K562 (cell line): Measurements from ENCODE around the gene SDC3. TPM values are rescaled to one million over a fixed set of nuclear protein-coding genes. Genes with fewer than 3 reads are reported as not detected.

Experiments
- ATAC-seq: fragments of 200-7000 bp; cut with Tn5 transposase; 3 replicates; pipeline ENCODE4 v1.9.1; 2020; ENCODE audit warnings: moderate library complexity
- BruUV-seq: library from RNA; stranded (reverse); fragments of 400-500 nt; replicated peaks from 2 replicates; lab custom pipeline; 2021; lab: Mats Ljungman, UMichigan
- CTCF ChIA-PET: fragments of 300-600 bp; formaldehyde crosslinking; extraction: SDS; loops from one replicate; lab custom pipeline; 2021; ENCODE audit warnings: low intra/inter-chr PET ratio; lab: Yijun Ruan, JAX
- POLR2A ChIA-PET: fragments of 300-600, 350-650 bp; sonication (Branson Sonifier 250); formaldehyde crosslinking; extraction: SDS; loops from one replicate; lab custom pipeline; 2021; ENCODE audit warnings: antibody characterized with exemption, inconsistent platforms; lab: Yijun Ruan, JAX
- DNase-seq, 4 experiments: peaks; one replicate each; pipeline versions ENCODE4 v3.0.0 to v3.0.0-alpha.2; 2011 to 2018; ENCODE audit warnings: low spot score in 3 of 4, mixed read lengths in 3 of 4; ENCODE audit errors: extremely low read depth in 1 of 4
- FAIRE-seq: peaks from 2 replicates; lab custom pipeline; 2011; peaks lifted over from hg19 to GRCh38; lab: Jason Lieb, UNC
- H2AFZ ChIP-seq: 2 replicates; pipeline ENCODE4 v1.6.0; 2011; ENCODE audit warnings: low read depth, low read length, control low read depth, inconsistent platforms
- H3K27ac ChIP-seq: fragments of 200-600 bp; 3 replicates; pipeline ENCODE4 v1.8.0; 2011; ENCODE audit warnings: low read depth, mild to moderate bottlenecking, control low read depth, inconsistent platforms, low read length, moderate library complexity, mixed read lengths; ENCODE audit errors: extremely low read depth
- H3K27me3 ChIP-seq, 2 experiments: fragments of 300-600 bp in 1 of 2; 2 replicates in 1 of 2; 3 replicates in 1 of 2; pipeline versions ENCODE4 v1.6.0 to v1.8.0; 2011; ENCODE audit warnings: inconsistent platforms in 2 of 2, low read length in 2 of 2, mild to moderate bottlenecking in 1 of 2, mixed read lengths in 1 of 2, moderate library complexity in 1 of 2; ENCODE audit not compliant: control insufficient read depth in 2 of 2, insufficient read depth in 2 of 2
- H3K36me3 ChIP-seq: fragments of 300-600 bp; 3 replicates; pipeline ENCODE4 v1.8.0; 2011; ENCODE audit warnings: mild to moderate bottlenecking, low read length, inconsistent platforms; ENCODE audit not compliant: control insufficient read depth, insufficient read depth
- H3K4me1 ChIP-seq, 2 experiments: fragments of 200-600 bp in 1 of 2; replicated peaks in 1 of 2; 2 replicates in 1 of 2; 3 replicates in 1 of 2; pipeline versions ENCODE4 v1.5.1 to v1.8.0; 2011; ENCODE audit warnings: inconsistent platforms in 2 of 2, low read length in 2 of 2, mild to moderate bottlenecking in 1 of 2, mixed read lengths in 1 of 2, moderate library complexity in 1 of 2; ENCODE audit not compliant: control insufficient read depth in 2 of 2, insufficient read depth in 2 of 2
- H3K4me2 ChIP-seq: 2 replicates; pipeline ENCODE4 v1.6.1; 2011; ENCODE audit warnings: low read length, control low read depth, inconsistent platforms, mixed read lengths; ENCODE audit not compliant: insufficient read depth
- H3K4me3 ChIP-seq: fragments of 200-600 bp; sonication (generic), shearing (Covaris generic); 2 replicates; pipeline ENCODE4 v1.5.1; 2016; ENCODE audit warnings: control low read depth, inconsistent platforms
- H3K79me2 ChIP-seq: fragments of 200-600 bp; 3 replicates; pipeline ENCODE4 v1.8.0; 2011; ENCODE audit warnings: low read length, inconsistent platforms; ENCODE audit not compliant: control insufficient read depth, insufficient read depth
- H3K9ac ChIP-seq, 2 experiments: 2 replicates each; pipeline versions ENCODE4 v1.6.0 to v1.6.1; 2011; ENCODE audit warnings: low read depth in 2 of 2, low read length in 2 of 2, control low read depth in 1 of 2, inconsistent platforms in 1 of 2, mild to moderate bottlenecking in 1 of 2, mixed read lengths in 1 of 2; ENCODE audit not compliant: insufficient read depth in 1 of 2
- H3K9me1 ChIP-seq: one replicate; pipeline ENCODE4 v1.6.0; 2011; ENCODE audit warnings: inconsistent platforms, mild to moderate bottlenecking, low read length, moderate library complexity; ENCODE audit not compliant: control insufficient read depth, insufficient read depth
- H3K9me3 ChIP-seq: replicated peaks from 2 replicates; pipeline ENCODE4 v1.5.1; 2011; ENCODE audit warnings: low read depth, low read length, inconsistent platforms; ENCODE audit not compliant: control insufficient read depth, insufficient read depth
- H4K20me1 ChIP-seq: replicated peaks from 2 replicates; pipeline ENCODE4 v1.6.1; 2011; ENCODE audit warnings: low read length, inconsistent platforms, mixed read lengths; ENCODE audit not compliant: control insufficient read depth, insufficient read depth
- ARID1B ChIP-seq: fragments of 450-650 bp; IDR thresholded peaks from 2 replicates; pipeline ENCODE4 v1.6.1; 2016; ENCODE audit warnings: antibody characterized with exemption, mild to moderate bottlenecking, inconsistent platforms
- CREB1 ChIP-seq, 2 experiments: sonication (generic) in 1 of 2; formaldehyde crosslinking in 1 of 2; IDR thresholded peaks; 2 replicates each; pipeline versions ENCODE4 v1.6.1 to v1.8.0; 2012 to 2022; ENCODE audit warnings: inconsistent platforms in 1 of 2, mild to moderate bottlenecking in 1 of 2, missing genetic modification reagents in 1 of 2, moderate library complexity in 1 of 2
- KAT8 ChIP-seq: fragments of 450-650 bp; IDR thresholded peaks from 2 replicates; pipeline ENCODE4 v1.6.1; 2016; ENCODE audit warnings: low read depth, mild to moderate bottlenecking
- LCOR ChIP-seq: sonication (generic); formaldehyde crosslinking; IDR thresholded peaks from 2 replicates; pipeline ENCODE4 v1.8.0; 2022; ENCODE audit warnings: mild to moderate bottlenecking, missing genetic modification reagents
- RFX7 ChIP-seq: fragments of 250-450 bp; sonication (Bioruptor Pico); IDR thresholded peaks from 2 replicates; pipeline ENCODE4 v1.5.1; 2021; ENCODE audit warnings: mild to moderate bottlenecking
- THRAP3 ChIP-seq: fragments of 450-650 bp; IDR thresholded peaks from 2 replicates; pipeline ENCODE4 v1.6.1; 2016; ENCODE audit warnings: mild to moderate bottlenecking, inconsistent platforms, borderline replicate concordance
- ZNF507 ChIP-seq: conservative IDR thresholded peaks from 2 replicates; pipeline ENCODE4 v1.6.1; 2017; ENCODE audit warnings: missing genetic modification characterization, missing compliant biosample characterization
- WGBS: fragments of 100-300 bp; shearing (Covaris generic); methylation state at CpG from one replicate; pipeline ENCODE4 v1.1.6; 2016; ENCODE audit warnings: low coverage, mixed read lengths; ENCODE audit not compliant: insufficient coverage; ENCODE audit errors: missing lambda C conversion rate; 5-methylcytosine and 5-hydroxymethylcytosine counted together
- in situ Hi-C: fragments of 300-500 bp; cut with MboI; formaldehyde crosslinking; loops from 4 replicates; pipeline ENCODE4 v1.15.0; 2018; ENCODE audit warnings: inconsistent platforms, mixed read lengths
- intact Hi-C: fragments of 100-400 bp; cut with micrococcal nuclease; formaldehyde crosslinking; loops from 2 replicates; pipeline ENCODE4 v1.14.2; 2022
- polyA plus RNA-seq, 8 experiments: library from polyadenylated mRNA; depleted of rRNA in 4 of 8; stranded (reverse) in 5 of 8; unstranded in 3 of 8; fragments of >200 nt; fragmentation: Nextera tagmentation in 2 of 8; fragmentation: Illumina TruSeq in 1 of 8; extraction: Ambion mirVana in 2 of 8; extraction: Trizol in 1 of 8; gene quantifications; 2 replicates each; pipeline versions ENCODE4 v1.2.1 to v1.2.3, GENCODE V29; 2011 to 2014; ENCODE audit warnings: inconsistent platforms in 1 of 8, missing spikeins in 1 of 8
- total RNA-seq, 7 experiments: library from RNA; depleted of rRNA in 6 of 7; stranded (reverse); fragments of >200 nt in 6 of 7; fragmentation: Illumina TruSeq in 2 of 7; extraction: Trizol in 2 of 7; gene quantifications; 2 replicates each; pipeline versions ENCODE4 v1.2.1 to v1.2.3, GENCODE V29; 2011 to 2021; ENCODE audit warnings: low replicate concordance in 1 of 7
- TF ChIP-seq, protein P1 (sequence below): sonication (generic); formaldehyde crosslinking; IDR thresholded peaks from 2 replicates; pipeline ENCODE4 v1.5.0; 2020; ENCODE audit warnings: missing genetic modification reagents
- TF ChIP-seq, protein P2 (sequence below): fragments of 250-450 bp; sonication (Bioruptor Pico); IDR thresholded peaks from 2 replicates; pipeline ENCODE4 v1.8.0; 2022; ENCODE audit warnings: moderate library complexity, mild to moderate bottlenecking, inconsistent platforms

SDC3 gene
- total and polyA plus RNA-seq, 9 of the 15 experiments (the other 6 are each of a cell fraction or from before 2014, with no cell fraction given), result 0.38 to 44.1 (median 12.1) TPM

DNA sequence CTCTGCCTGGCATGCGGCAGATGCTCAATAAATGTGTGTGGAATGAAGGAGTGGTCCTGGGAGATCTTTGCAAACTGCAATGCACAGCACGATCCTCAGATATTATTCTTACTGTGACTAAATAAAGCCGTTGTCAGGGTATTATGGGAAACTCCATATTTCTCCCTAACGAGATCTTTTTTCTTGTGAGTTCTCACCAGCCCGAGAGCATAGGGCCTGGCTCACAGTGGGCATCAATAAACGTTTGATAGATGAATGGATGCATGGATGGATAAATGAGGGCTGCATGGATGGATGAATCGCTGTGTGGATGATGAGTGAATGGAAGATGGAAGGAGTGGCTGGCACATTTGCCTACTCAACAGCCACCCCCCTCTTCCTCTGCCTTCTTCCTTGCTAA lies 69.6 kb downstream of the SDC3 start:
- Histone ChIP-seq H3K9me1 (no peaks in the 10 kb centered on the region), H3K4me1 (peaks cover 0 to 3% of the 10 kb centered on the region in 2 experiments; a peak in 4 of 5 replicates), H3K79me2 (no peaks in the 10 kb centered on the region), H3K4me2 (no peak overlapping the region), H2AFZ (no peak overlapping the region), H3K36me3 (no peaks in the 10 kb centered on the region), H4K20me1 (0 out of 2 replicates have a peak, but pooled peaks cover 4% of the 10 kb centered on the region), H3K4me3 (no peak overlapping the region), H3K9me3 (no peaks in the 10 kb centered on the region), H3K9ac (no peak overlapping the region), H3K27me3 (peaks cover 37 to 39% of the 10 kb centered on the region in 2 experiments), H3K27ac (no peak overlapping the region)
- ChIA-PET POLR2A (interaction anchor here (1.0 to 2.2 kb wide), 2 partner anchors 15 to 57 kb away, joined by 3 to 13 read pairs; no protein-coding TSS in a partner anchor), CTCF (no interaction called here)
- ATAC-seq (no peak), DNase-seq (no peak), FAIRE-seq (no peak)
- in situ Hi-C loops, result no loop called here
- BruUV-seq, result no TSS peak
- intact Hi-C loops, result no loop called here
- WGBS, result 1% methylated on average over 7 of the region's 7 CpGs
- TF ChIP-seq ARID1B, result no peak
- TF ChIP-seq LCOR (CRISPR knock-in tag), result no peak
- TF ChIP-seq CREB1 (IDR thresholded peaks at IDR 0.05), result no peak
- no peak for TF ChIP-seq CREB1 (CRISPR knock-in tag; IDR thresholded peaks at IDR 0.05)
- TF ChIP-seq RFX7, result no peak

DNA sequence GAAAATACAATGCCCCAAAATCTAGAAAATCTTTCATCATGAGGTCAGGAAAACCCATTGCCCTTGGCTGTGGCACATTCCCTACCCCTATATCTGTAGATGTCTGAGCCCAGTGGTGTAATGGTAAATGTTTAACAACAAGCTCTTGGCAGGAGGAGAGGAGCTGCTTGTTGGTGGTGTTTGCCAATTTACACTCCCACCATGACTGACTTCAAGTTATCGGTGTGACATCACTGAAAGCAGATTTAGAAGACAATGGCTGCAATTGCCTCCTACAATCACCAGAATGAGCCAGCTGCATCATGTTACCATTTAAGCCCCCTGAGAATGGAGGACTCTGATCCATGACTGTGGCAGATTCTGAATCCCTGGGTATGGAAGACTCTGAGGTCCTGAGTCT lies 70.9 kb downstream of the SDC3 start:
- H3K4me1 ChIP-seq, result no peaks in the 10 kb centered on the region; a peak in 3 of 5 replicates
- in situ Hi-C loops, result no loop called here
- no peaks in the 10 kb centered on the region for H3K9me3 ChIP-seq
- H3K27ac ChIP-seq, result no peak overlapping the region
- peaks cover 24 to 46% of the 10 kb centered on the region in 2 experiments for H3K27me3 ChIP-seq
- WGBS, result 0% methylated on average over 1 of the region's 1 CpG
- H3K4me3 ChIP-seq, result no peak overlapping the region
- H2AFZ ChIP-seq, result no peak overlapping the region
- FAIRE-seq (no peak), DNase-seq (no peak), ATAC-seq (no peak)
- H3K9me1 ChIP-seq, result no peaks in the 10 kb centered on the region
- no peak overlapping the region for H3K4me2 ChIP-seq
- 0 out of 2 replicates have a peak, but pooled peaks cover 4% of the 10 kb centered on the region for H4K20me1 ChIP-seq
- intact Hi-C loops, result no loop called here
- ChIA-PET POLR2A (interaction anchor here (1.3 to 2.2 kb wide), 2 partner anchors 13 to 17 kb away, joined by 5 to 13 read pairs; no protein-coding TSS in a partner anchor), CTCF (no interaction called here)
- H3K36me3 ChIP-seq, result no peaks in the 10 kb centered on the region
- no peak overlapping the region for H3K9ac ChIP-seq
- H3K79me2 ChIP-seq, result no peaks in the 10 kb centered on the region
- BruUV-seq, result no TSS peak
- TF ChIP-seq KAT8 (no peak), ZNF507 (no peak), THRAP3 (no peak)
- TF ChIP-seq, protein P1, sequence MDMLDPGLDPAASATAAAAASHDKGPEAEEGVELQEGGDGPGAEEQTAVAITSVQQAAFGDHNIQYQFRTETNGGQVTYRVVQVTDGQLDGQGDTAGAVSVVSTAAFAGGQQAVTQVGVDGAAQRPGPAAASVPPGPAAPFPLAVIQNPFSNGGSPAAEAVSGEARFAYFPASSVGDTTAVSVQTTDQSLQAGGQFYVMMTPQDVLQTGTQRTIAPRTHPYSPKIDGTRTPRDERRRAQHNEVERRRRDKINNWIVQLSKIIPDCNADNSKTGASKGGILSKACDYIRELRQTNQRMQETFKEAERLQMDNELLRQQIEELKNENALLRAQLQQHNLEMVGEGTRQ (CRISPR knock-in tag), result no peak
- TF ChIP-seq, protein P2, sequence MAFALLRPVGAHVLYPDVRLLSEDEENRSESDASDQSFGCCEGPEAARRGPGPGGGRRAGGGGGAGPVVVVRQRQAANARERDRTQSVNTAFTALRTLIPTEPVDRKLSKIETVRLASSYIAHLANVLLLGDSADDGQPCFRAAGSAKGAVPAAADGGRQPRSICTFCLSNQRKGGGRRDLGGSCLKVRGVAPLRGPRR (CRISPR knock-in tag), result no peak
